OCI-LY7 (cell line): ENCODE results near the gene PLCXD1. TPM values are rescaled to one million over a fixed set of nuclear protein-coding genes. Genes with fewer than 3 reads are reported as not detected.
A peak's percentile ranks its signal among the peaks of the same experiment; 100 is the strongest.

Experiments
- BruUV-seq: library from RNA; stranded (reverse); fragments of 400-500 nt; replicated peaks from 2 replicates; lab custom pipeline; 2021; lab: Mats Ljungman, UMichigan
- CTCF ChIA-PET: fragments of 300-600 bp; sonication (Branson Sonifier 250); formaldehyde crosslinking; loops from one replicate; lab custom pipeline; 2022; ENCODE audit warnings: antibody characterized with exemption; ENCODE audit not compliant: unreplicated experiment; lab: Charles Lee
- POLR2A ChIA-PET: fragments of 300-600 bp; sonication (Branson Sonifier 250); formaldehyde crosslinking; loops from one replicate; lab custom pipeline; 2022; ENCODE audit warnings: antibody characterized with exemption; lab: Charles Lee
- DNase-seq: peaks from one replicate; pipeline ENCODE4 v3.0.0-alpha.2; 2015; ENCODE audit warnings: low spot score
- H2AFZ ChIP-seq: fragments of 200-600 bp; sonication (generic), shearing (Covaris generic); 2 replicates; pipeline ENCODE4 v1.6.1; 2014; ENCODE audit warnings: mild to moderate bottlenecking, antibody characterized with exemption, low read length, moderate library complexity
- H3K27ac ChIP-seq: fragments of 200-600 bp; sonication (generic); 2 replicates; pipeline ENCODE4 v1.5.1; 2014; ENCODE audit warnings: mixed run types, low read depth, mild to moderate bottlenecking, moderate library complexity, low read length, inconsistent platforms; ENCODE audit not compliant: poor library complexity, severe bottlenecking
- H3K36me3 ChIP-seq: fragments of 200-600 bp; sonication (generic); 2 replicates; pipeline ENCODE4 v1.6.1; 2014; ENCODE audit warnings: mild to moderate bottlenecking, antibody characterized with exemption, low read length, moderate library complexity, mixed read lengths; ENCODE audit not compliant: insufficient read depth
- H3K4me1 ChIP-seq: fragments of 200-600 bp; sonication (generic); 2 replicates; pipeline ENCODE4 v1.5.1; 2014; ENCODE audit warnings: mild to moderate bottlenecking, low read length; ENCODE audit not compliant: insufficient read depth, poor library complexity, severe bottlenecking
- H3K4me2 ChIP-seq: fragments of 200-600 bp; sonication (generic); 2 replicates; pipeline ENCODE4 v1.6.1; 2014; ENCODE audit warnings: mild to moderate bottlenecking, low read length
- H3K4me3 ChIP-seq: fragments of 200-600 bp; sonication (generic); 2 replicates; pipeline ENCODE4 v1.5.1; 2014; ENCODE audit warnings: mild to moderate bottlenecking, low read depth, low read length; ENCODE audit not compliant: poor library complexity, severe bottlenecking
- H3K79me2 ChIP-seq: fragments of 200-600 bp; sonication (generic); 2 replicates; pipeline ENCODE4 v1.6.1; 2016; ENCODE audit warnings: low read depth, mild to moderate bottlenecking, low read length, moderate library complexity, mixed read lengths; ENCODE audit not compliant: insufficient read depth
- H3K9me2 ChIP-seq: fragments of 200-600 bp; sonication (generic); 2 replicates; pipeline ENCODE4 v1.6.1; 2016; ENCODE audit warnings: mild to moderate bottlenecking, low read length, mixed read lengths; ENCODE audit not compliant: insufficient read depth
- H3K9me3 ChIP-seq: fragments of 200-600 bp; sonication (generic); 2 replicates; pipeline ENCODE4 v1.6.1; 2014; ENCODE audit warnings: mild to moderate bottlenecking, mixed run types, low read length, mixed read lengths
- H4K20me1 ChIP-seq: fragments of 200-600 bp; sonication (generic); 2 replicates; pipeline ENCODE4 v1.6.1; 2014; ENCODE audit warnings: mild to moderate bottlenecking, antibody characterized with exemption, low read length, moderate library complexity, mixed read lengths; ENCODE audit not compliant: insufficient read depth
- CTCF ChIP-seq: fragments of 200-600 bp; sonication (generic); conservative IDR thresholded peaks from 2 replicates; pipeline ENCODE4 v1.5.1; 2014; ENCODE audit warnings: mild to moderate bottlenecking, antibody characterized with exemption, low read length, moderate library complexity, mixed read lengths
- EZH2phosphoT487 ChIP-seq: fragments of 200-600 bp; sonication (generic); IDR thresholded peaks from 2 replicates; pipeline ENCODE4 v1.6.1; 2018; ENCODE audit warnings: low read depth, borderline replicate concordance, mild to moderate bottlenecking, mixed run types, antibody characterized with exemption, low read length, moderate library complexity, mixed read lengths
- intact Hi-C: fragments of 100-400 bp; cut with micrococcal nuclease; formaldehyde crosslinking; loops from one replicate; pipeline ENCODE4 v1.10.0; 2022; ENCODE audit not compliant: unreplicated experiment
- total RNA-seq, 2 experiments: library from RNA; depleted of rRNA in 1 of 2; stranded (reverse); fragments of >200 nt in 1 of 2; shearing (Covaris generic) in 1 of 2; gene quantifications; 2 replicates each; pipeline ENCODE4 v1.2.3, GENCODE V29; 2014 to 2022

The PLCXD1 gene
- total RNA-seq, 2 experiments from 2014 or later, result 86.0 to 133 TPM

- H3K79me2 ChIP-seq, result peaks cover 6% of the 10 kb centered on the region; the same call in 1 of the 2 replicates
- no peaks in the 10 kb centered on the region for H3K9me2 ChIP-seq
- BruUV-seq, result no TSS peak
- no peaks in the 10 kb centered on the region for H3K9me3 ChIP-seq
- ChIA-PET POLR2A (no interaction called here), CTCF (no interaction called here)
- peak overlapping the region; percentile 27; the same call in 1 of the 2 replicates for H3K4me2 ChIP-seq
- H3K27ac ChIP-seq, result no peak overlapping the region
- intact Hi-C loops, result loop anchor here (1.0 kb wide), 2 partner anchors 34 to 55 kb away; no protein-coding TSS in a partner anchor
- peaks cover 42% of the 10 kb centered on the region for H3K36me3 ChIP-seq
- H3K4me3 ChIP-seq, result peak overlapping the region; percentile 77
- no peak for DNase-seq
- peaks cover 16% of the 10 kb centered on the region for H3K4me1 ChIP-seq
- H2AFZ ChIP-seq, result no peak overlapping the region
- H4K20me1 ChIP-seq, result no peaks in the 10 kb centered on the region; the same call in 1 of the 2 replicates
- TF ChIP-seq EZH2phosphoT487 (no peak), CTCF (no peak)
These were observed 36.4 kb downstream of the PLCXD1 start for GRCh38 chrX:317424-318067.

DNA sequence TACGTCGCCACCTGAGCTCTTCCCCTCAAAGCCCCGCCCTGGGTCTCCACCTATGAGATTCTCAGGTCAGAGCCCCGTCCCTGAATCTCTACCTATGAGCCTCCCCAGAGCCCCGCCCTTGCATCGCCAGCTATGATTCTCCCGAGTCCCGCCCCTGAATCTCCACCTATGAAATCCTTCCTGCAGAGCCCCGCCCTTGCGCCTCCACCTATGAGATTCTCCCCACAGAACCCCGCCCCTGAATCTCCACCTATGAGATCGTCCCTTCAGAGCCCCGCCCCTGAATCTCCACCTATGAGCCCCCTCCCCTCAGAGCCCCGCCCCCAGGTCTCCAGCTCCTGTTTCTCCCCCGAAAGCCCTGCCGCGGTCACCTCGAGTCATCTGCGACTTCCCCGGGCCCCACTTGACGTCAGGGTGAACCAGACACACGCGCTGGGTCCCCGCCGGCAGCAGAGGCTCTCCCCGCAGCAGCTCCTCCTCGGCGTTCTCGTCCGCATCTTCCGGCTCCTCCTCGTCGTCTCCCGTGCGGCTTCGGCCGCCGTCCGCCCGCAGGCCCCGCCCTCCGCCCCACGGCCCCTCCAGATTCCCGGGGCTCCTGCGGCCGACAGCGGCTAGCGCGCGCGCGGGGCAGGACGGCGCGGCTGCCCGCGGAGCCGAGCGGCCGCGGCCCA is 37.0 kb downstream of the PLCXD1 start:
- POLR2A ChIA-PET, result no interaction called here
- Histone ChIP-seq H3K27ac (peak overlapping the region; percentile 76), H3K4me3 (peak overlapping the region; percentile 77), H3K9me2 (no peaks in the 10 kb centered on the region), H3K4me1 (peaks cover 18% of the 10 kb centered on the region), H4K20me1 (no peaks in the 10 kb centered on the region; the same call in 1 of the 2 replicates), H3K36me3 (peaks cover 35% of the 10 kb centered on the region), H3K9me3 (no peaks in the 10 kb centered on the region), H3K4me2 (peak overlapping the region; percentile 62), H3K79me2 (peaks cover 6% of the 10 kb centered on the region; the same call in 1 of the 2 replicates), H2AFZ (no peak overlapping the region)
- no peak for TF ChIP-seq CTCF
- TF ChIP-seq EZH2phosphoT487, result no peak
- intact Hi-C loops, result loop anchor here (1.0 kb wide), 2 partner anchors 35 to 54 kb away; no protein-coding TSS in a partner anchor
- CTCF ChIA-PET, result no interaction called here
- DNase-seq, result peak; percentile 100
- BruUV-seq, result no TSS peak
